Psoas muscle (tissue), 8 donors: ENCODE data around the gene GJA10. TPM values are rescaled to one million over a fixed set of nuclear protein-coding genes. Genes with fewer than 3 reads are reported as not detected.

Source experiments
- ATAC-seq, 4 donors: fragments of 200-7000 bp; cut with Tn5 transposase; one replicate each; pipeline ENCODE4 v1.9.1; 2020; ENCODE audit warnings: moderate library complexity in 3 of 4, mild to moderate bottlenecking in 2 of 4
- DNase-seq, 2 donors: peaks; one replicate each; pipeline ENCODE4 v3.0.0-alpha.2; 2020
- H3K27ac ChIP-seq: fragments of 200-600 bp; one replicate; pipeline ENCODE4 v1.8.0; 2022
- H3K27me3 ChIP-seq, 3 donors: fragments of 200-600 bp in 1 of 3; one replicate each; pipeline versions ENCODE4 v1.6.1 to v1.8.0; 2013 to 2022; ENCODE audit warnings: low read length in 2 of 3, mild to moderate bottlenecking in 2 of 3, moderate library complexity in 1 of 3; ENCODE audit not compliant: insufficient read depth in 3 of 3
- H3K36me3 ChIP-seq, 2 donors: fragments of 200-600 bp in 1 of 2; one replicate each; pipeline versions ENCODE4 v1.6.1 to v1.8.0; 2013 to 2022; ENCODE audit warnings: low read depth in 1 of 2, mild to moderate bottlenecking in 1 of 2, moderate library complexity in 1 of 2; ENCODE audit not compliant: insufficient read depth in 1 of 2
- H3K4me1 ChIP-seq: fragments of 200-600 bp; one replicate; pipeline ENCODE4 v1.8.0; 2022
- H3K4me3 ChIP-seq: fragments of 200-600 bp; one replicate; pipeline ENCODE4 v1.8.0; 2022; ENCODE audit warnings: mild to moderate bottlenecking
- H3K9me3 ChIP-seq: fragments of 200-600 bp; one replicate; pipeline ENCODE4 v1.8.0; 2022
- WGBS, 3 donors: extraction: QIAGEN DNeasy Blood & Tissue Kit; methylation state at CpG; one replicate each; pipeline versions ENCODE4 v1.1.6 to v1.1.7; 2013; 5-methylcytosine and 5-hydroxymethylcytosine counted together
- intact Hi-C, 2 donors: fragments of 100-400 bp; cut with DNase I; formaldehyde crosslinking; loops; one replicate each; pipeline versions ENCODE4 v1.11.0 to v1.14.2; 2022
- polyA plus RNA-seq, 3 donors: library from polyadenylated mRNA; stranded (reverse); fragments of 200-250 nt; gene quantifications; one replicate each; pipeline ENCODE4 v1.2.3, GENCODE V29; 2013
- total RNA-seq, 4 donors: library from RNA; stranded (reverse); fragmentation: NEBNext Ultra II Directional in 2 of 4; extraction: Animal tissue kit (Norgen Biotek cat#: 25700) in 2 of 4; gene quantifications; one replicate each; pipeline versions ENCODE4 v1.2.1 to v1.2.4, GENCODE V29; 2021 to 2023
- TF ChIP-seq, protein P1 (sequence below): fragments of 200-600 bp; IDR thresholded peaks from one replicate; pipeline ENCODE4 v1.8.0; 2022; ENCODE audit warnings: antibody characterized with exemption
- donor health status: healthy with polysubstance abuse.
- donor health status: DM: no; HTN: no; CAD: no; lungs with moderate emphysema.
- donor health status: Bipolar disorder and iron deficiency.
- donor health status: healthy.
- donor health status: DM: yes; HTN: yes; CAD: no.
- donor health status: DM: no; HTN: no; CAD: no.
- donor health status: DM: no; HTN: no; CAD: no.
- donor health status: DM: yes; HTN: yes; CAD: no.

The GJA10 gene
- total and polyA plus RNA-seq, 7 donors = not detected

DNA sequence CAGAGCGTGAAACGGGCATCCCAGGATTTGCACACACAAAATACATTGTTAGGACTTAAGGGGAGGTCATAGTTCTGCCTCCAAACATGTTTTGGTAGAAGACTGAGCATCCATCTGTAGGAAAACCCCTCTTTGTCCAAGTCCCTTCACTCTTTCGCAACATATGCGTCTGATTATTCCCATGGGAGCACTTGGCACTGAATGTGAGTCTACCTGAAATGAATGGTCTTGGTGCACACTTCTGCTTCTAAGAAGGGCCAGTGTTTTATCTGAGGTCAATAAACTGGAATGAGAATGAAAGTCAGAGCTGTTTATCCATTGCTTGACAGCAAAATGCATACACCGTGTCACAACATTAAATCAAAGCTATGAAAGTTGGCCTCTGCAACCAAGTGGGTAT is 33.0 kb downstream of the GJA10 start:
- WGBS, 3 donors = 80 to 88% (median 87%) methylated on average over 5 of the region's 5 CpGs
- no peaks in the 10 kb centered on the region for H3K4me1 ChIP-seq
- ATAC-seq (no peak), DNase-seq (no peak)
- intact Hi-C loops = no loop called here
- TF ChIP-seq, protein P1, sequence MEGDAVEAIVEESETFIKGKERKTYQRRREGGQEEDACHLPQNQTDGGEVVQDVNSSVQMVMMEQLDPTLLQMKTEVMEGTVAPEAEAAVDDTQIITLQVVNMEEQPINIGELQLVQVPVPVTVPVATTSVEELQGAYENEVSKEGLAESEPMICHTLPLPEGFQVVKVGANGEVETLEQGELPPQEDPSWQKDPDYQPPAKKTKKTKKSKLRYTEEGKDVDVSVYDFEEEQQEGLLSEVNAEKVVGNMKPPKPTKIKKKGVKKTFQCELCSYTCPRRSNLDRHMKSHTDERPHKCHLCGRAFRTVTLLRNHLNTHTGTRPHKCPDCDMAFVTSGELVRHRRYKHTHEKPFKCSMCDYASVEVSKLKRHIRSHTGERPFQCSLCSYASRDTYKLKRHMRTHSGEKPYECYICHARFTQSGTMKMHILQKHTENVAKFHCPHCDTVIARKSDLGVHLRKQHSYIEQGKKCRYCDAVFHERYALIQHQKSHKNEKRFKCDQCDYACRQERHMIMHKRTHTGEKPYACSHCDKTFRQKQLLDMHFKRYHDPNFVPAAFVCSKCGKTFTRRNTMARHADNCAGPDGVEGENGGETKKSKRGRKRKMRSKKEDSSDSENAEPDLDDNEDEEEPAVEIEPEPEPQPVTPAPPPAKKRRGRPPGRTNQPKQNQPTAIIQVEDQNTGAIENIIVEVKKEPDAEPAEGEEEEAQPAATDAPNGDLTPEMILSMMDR = no peak
- H3K9me3 ChIP-seq = no peaks in the 10 kb centered on the region
- no peaks in the 10 kb centered on the region for H3K27me3 ChIP-seq
- H3K4me3 ChIP-seq = no peak overlapping the region
- H3K27ac ChIP-seq = no peak overlapping the region
- H3K36me3 ChIP-seq = peaks cover 0 to 20% of the 10 kb centered on the region in 2 donors

DNA sequence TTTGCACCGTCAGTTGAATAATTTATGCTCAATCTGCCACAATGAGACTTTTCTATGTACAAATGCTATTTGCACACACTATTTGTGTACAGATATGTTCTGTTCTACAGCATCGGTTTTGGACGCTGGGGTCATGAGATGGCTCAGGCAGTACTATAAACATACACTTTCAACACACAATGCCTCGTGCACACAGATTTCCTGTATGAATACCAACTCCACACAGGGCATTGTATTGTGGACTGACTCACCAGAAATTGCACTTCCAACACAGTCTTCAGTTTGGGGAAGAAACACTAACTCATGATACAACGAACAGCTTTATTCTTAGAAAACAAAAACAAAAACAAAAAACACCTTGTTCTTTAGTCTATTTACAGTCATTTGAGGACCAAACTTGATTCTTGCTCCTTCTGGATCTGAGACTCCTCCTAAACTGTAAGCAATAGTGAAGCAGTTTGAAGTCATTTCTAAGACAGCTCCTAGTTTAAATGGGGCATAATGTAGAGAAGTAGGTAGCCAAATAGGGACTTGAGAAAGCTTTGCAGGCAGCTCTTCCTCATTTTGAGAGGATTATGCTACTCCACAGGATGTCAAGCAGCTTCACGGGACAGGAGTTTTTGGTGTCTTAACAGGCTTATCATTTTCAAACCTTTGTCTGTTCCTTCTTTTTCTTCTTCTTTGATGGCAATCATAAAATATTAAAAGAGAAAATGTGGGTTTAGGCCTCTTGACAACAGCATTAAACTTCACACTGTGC is 33.7 kb downstream of the GJA10 start:
- peaks cover 0 to 27% of the 10 kb centered on the region in 2 donors for H3K36me3 ChIP-seq

DNA sequence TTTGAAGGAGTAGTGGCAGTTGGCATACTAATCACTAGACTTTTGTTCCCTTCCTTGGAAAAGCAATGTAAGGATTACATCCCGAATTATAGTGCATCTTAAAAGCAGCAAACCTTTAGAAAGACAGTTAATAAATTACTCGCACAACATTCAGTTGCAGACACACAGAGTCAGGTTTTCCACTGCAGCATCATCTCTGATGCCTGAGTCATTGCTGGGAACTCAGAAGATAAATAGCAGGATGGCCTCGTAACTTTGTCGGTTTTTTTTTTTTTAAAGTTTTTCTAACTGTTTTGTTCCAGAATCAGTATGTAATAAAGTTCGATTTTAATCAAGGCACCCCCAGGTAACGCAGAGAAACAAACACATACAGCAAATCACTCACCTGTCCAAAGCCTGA is 34.3 kb downstream of the GJA10 start:
- H3K4me3 ChIP-seq = no peak overlapping the region
- TF ChIP-seq, protein P1 = no peak
- peaks cover 0 to 33% of the 10 kb centered on the region in 2 donors for H3K36me3 ChIP-seq
- intact Hi-C loops = no loop called here
- no peaks in the 10 kb centered on the region for H3K4me1 ChIP-seq
- no peaks in the 10 kb centered on the region for H3K9me3 ChIP-seq
- 84 to 93% (median 91%) methylated on average over 6 of the region's 6 CpGs for WGBS, 3 donors
- H3K27me3 ChIP-seq = no peaks in the 10 kb centered on the region
- DNase-seq (no peak), ATAC-seq (no peak)
- no peak overlapping the region for H3K27ac ChIP-seq

More for the DNA sequence above, 33.7 kb downstream of the GJA10 start:
- intact Hi-C loops = no loop called here
- H3K27me3 ChIP-seq = no peaks in the 10 kb centered on the region
- no peaks in the 10 kb centered on the region for H3K4me1 ChIP-seq
- TF ChIP-seq, protein P1 = no peak
- H3K9me3 ChIP-seq = no peaks in the 10 kb centered on the region
- DNase-seq (no peak), ATAC-seq (no peak)
- H3K4me3 ChIP-seq = no peak overlapping the region
- no peak overlapping the region for H3K27ac ChIP-seq
- 79 to 82% (median 82%) methylated on average over 6 of the region's 6 CpGs for WGBS, 3 donors

DNA sequence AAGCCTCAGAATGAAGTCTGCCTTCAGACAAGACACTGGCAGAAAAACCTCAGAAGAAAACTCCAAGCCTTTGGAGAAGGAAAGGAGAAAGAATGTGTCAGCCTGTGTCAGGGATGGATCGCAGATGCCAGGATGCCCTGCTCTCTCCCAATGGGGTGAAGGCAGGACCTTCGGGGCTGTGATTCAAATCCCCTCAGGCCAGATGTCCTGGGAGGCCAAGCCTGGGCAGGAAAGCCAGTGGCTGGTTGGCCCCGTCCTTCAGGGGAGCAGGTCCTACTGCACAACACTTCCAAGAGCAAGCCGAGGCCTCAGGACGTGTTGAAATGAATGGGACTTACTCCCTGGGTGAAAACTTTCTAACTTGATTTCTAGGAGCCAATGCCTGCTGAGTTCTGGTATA is 36.5 kb downstream of the GJA10 start:
- Histone ChIP-seq H3K27ac (no peak overlapping the region), H3K4me3 (no peak overlapping the region), H3K9me3 (no peaks in the 10 kb centered on the region), H3K36me3 (peaks cover 0 to 44% of the 10 kb centered on the region in 2 donors), H3K27me3 (no peaks in the 10 kb centered on the region), H3K4me1 (no peaks in the 10 kb centered on the region)
- TF ChIP-seq, protein P1 = no peak
- intact Hi-C loops = no loop called here
- WGBS, 3 donors = 74 to 88% (median 79%) methylated on average over 5 of the region's 5 CpGs
- DNase-seq = no peak
- ATAC-seq = no peak
